ENCODE results near the gene MECP2. TPM values are rescaled to one million over a fixed set of nuclear protein-coding genes. Genes with fewer than 3 reads are reported as not detected.

Gene MECP2
- total and polyA plus RNA-seq, 10 of the 15 experiments (the other 5 are each of a cell fraction or from before 2014, with no cell fraction given), result 1.3 to 32.7 (median 13.7) TPM

GRCh38 chrX:154058214-154058997 lies 39.1 kb downstream of the MECP2 start:
- intact Hi-C loops (cut with micrococcal nuclease; ENCODE audit: unreplicated experiment) (no loop called here), in situ Hi-C loops (cut with MboI) (no loop called here)
- Histone ChIP-seq H2AFZ (ENCODE audit: control insufficient read depth, low read depth, low read length) (no peak overlapping the region), H3K27me3 (replicated peaks in 1 of 2; ENCODE audit: control insufficient read depth in 2 of 2, insufficient read depth in 2 of 2, low read length in 1 of 2) (no peaks in the 10 kb centered on the region; a peak in 1 of 4 replicates), H3K4me1 (ENCODE audit: control insufficient read depth, insufficient read depth, low read length) (no peaks in the 10 kb centered on the region), H3K79me2 (ENCODE audit: control insufficient read depth, insufficient read depth, low read length) (no peaks in the 10 kb centered on the region; the same call in 1 of the 2 replicates), H3K27ac (ENCODE audit: control insufficient read depth, insufficient read depth) (no peak overlapping the region), H3K4me3 (no peak overlapping the region), H3K4me2 (ENCODE audit: control insufficient read depth, insufficient read depth) (no peak overlapping the region), H4K20me1 (ENCODE audit: control insufficient read depth, insufficient read depth) (peaks cover 2% of the 10 kb centered on the region; the same call in 1 of the 2 replicates), H3K9ac (ENCODE audit: control insufficient read depth, insufficient read depth, low read length) (no peak overlapping the region), H3K9me3 (replicated peaks; ENCODE audit: control insufficient read depth, insufficient read depth, low read length) (no peaks in the 10 kb centered on the region), H3K36me3 (ENCODE audit: control insufficient read depth in 2 of 2, insufficient read depth in 2 of 2, low read length in 1 of 2) (no peaks in the 10 kb centered on the region; a peak in 1 of 4 replicates)
- no TSS peak for BruUV-seq (replicated peaks)
- DNase-seq (ENCODE audit: low read depth, low spot score) (no peak), ATAC-seq (no peak), FAIRE-seq (no peak)
- WGBS (ENCODE audit: insufficient coverage, insufficient replicate concordance, low lambda C conversion rate, missing lambda C conversion rate), result 54% methylated on average over 11 of the region's 11 CpGs
- CTCF ChIA-PET, result no interaction called here
- SMC1A ChIA-PET (ENCODE audit: uncharacterized antibody, unreplicated experiment), result interaction anchor here (2.0 kb wide), 1 partner anchor 18 kb away, joined by 4 read pairs; no protein-coding TSS in a partner anchor
- RAD21 ChIA-PET (ENCODE audit: unreplicated experiment), result no interaction called here
- POLR2A ChIA-PET, result no interaction called here
- TF ChIP-seq ETV6 (conservative IDR thresholded peaks at IDR 0.05 in 1 of 2, IDR thresholded peaks at IDR 0.05 in 1 of 2; ENCODE audit: borderline replicate concordance in 1 of 2, low read depth in 1 of 2), result no peak
- no peak for TF ChIP-seq EGR1 (IDR thresholded peaks at IDR 0.05; ENCODE audit: borderline replicate concordance in 1 of 2, low read depth in 2 of 2, low read length in 2 of 2)
- TF ChIP-seq NFYB (IDR thresholded peaks at IDR 0.05; ENCODE audit: insufficient read depth, low read depth, low read length), result no peak
- no peak for TF ChIP-seq TBL1XR1 (IDR thresholded peaks at IDR 0.05; ENCODE audit: low read depth, low read length)
- no peak for TF ChIP-seq RAD51 (IDR thresholded peaks at IDR 0.05)
- TF ChIP-seq, protein P1, sequence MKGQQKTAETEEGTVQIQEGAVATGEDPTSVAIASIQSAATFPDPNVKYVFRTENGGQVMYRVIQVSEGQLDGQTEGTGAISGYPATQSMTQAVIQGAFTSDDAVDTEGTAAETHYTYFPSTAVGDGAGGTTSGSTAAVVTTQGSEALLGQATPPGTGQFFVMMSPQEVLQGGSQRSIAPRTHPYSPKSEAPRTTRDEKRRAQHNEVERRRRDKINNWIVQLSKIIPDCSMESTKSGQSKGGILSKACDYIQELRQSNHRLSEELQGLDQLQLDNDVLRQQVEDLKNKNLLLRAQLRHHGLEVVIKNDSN (IDR thresholded peaks at IDR 0.05; ENCODE audit: borderline replicate concordance, extremely low read length, insufficient read depth, low read depth, low read length), result no peak
- TF ChIP-seq LARP7 (IDR thresholded peaks at IDR 0.05), result no peak
- no peak for TF ChIP-seq EZH2 (IDR thresholded peaks at IDR 0.05; ENCODE audit: borderline replicate concordance, control insufficient read depth, low read depth, low read length)
- TF ChIP-seq POLR2AphosphoS2 (IDR thresholded peaks at IDR 0.05; ENCODE audit: low read depth, low read length), result no peak
- no peak for TF ChIP-seq SMAD1 (IDR thresholded peaks at IDR 0.05; ENCODE audit: low read depth, partially characterized antibody)
- no peak for TF ChIP-seq MEF2A (IDR thresholded peaks at IDR 0.05; ENCODE audit: insufficient read depth, low read depth, low read length)
- no peak for TF ChIP-seq RB1 (IDR thresholded peaks at IDR 0.05; ENCODE audit: borderline replicate concordance)
- no peak for TF ChIP-seq CEBPZ (IDR thresholded peaks at IDR 0.05; ENCODE audit: low read depth, low read length)
- TF ChIP-seq ZBTB40 (IDR thresholded peaks at IDR 0.05; ENCODE audit: borderline replicate concordance), result no peak

Data from GM12878 (cell line).